Prostate gland (tissue), 2 donors: ENCODE measurements around the gene COL4A3.

ENCODE experiments used
- POLR2A ChIP-seq: fragments of 450-650 bp; IDR thresholded peaks from one replicate; pipeline ENCODE4 v1.6.1; 2016; ENCODE audit warnings: antibody characterized with exemption, mild to moderate bottlenecking
- POLR2AphosphoS5 ChIP-seq: sonication (generic); formaldehyde crosslinking; IDR thresholded peaks from one replicate; pipeline ENCODE4 v1.6.1; 2017; ENCODE audit warnings: antibody characterized with exemption
- TF ChIP-seq, protein P1 (sequence below), 4 experiments: fragments of 200-600 bp in 2 of 4; fragments of 450-650 bp in 2 of 4; sonication (generic) in 2 of 4; IDR thresholded peaks; 1 replicate in 3 of 4; 2 replicates in 1 of 4; pipeline ENCODE4 v1.5.1; 2016 to 2019; ENCODE audit warnings: antibody characterized with exemption in 4 of 4, mild to moderate bottlenecking in 2 of 4, moderate library complexity in 2 of 4

DNA sequence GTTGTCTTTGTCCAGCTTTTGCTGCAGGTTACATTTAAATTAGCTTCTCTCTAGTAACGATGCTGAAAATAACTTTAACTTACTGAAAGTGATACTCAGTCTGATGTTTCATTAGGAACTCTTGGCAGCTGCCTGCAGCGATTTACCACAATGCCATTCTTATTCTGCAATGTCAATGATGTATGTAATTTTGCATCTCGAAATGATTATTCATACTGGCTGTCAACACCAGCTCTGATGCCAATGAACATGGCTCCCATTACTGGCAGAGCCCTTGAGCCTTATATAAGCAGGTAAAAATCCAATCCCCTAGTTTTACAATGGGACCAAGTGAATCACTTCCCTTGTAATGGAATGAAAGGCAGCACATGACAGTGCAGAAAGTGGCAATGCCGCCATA lies 144.4 kb downstream of the COL4A3 start:
- TF ChIP-seq, protein P1, sequence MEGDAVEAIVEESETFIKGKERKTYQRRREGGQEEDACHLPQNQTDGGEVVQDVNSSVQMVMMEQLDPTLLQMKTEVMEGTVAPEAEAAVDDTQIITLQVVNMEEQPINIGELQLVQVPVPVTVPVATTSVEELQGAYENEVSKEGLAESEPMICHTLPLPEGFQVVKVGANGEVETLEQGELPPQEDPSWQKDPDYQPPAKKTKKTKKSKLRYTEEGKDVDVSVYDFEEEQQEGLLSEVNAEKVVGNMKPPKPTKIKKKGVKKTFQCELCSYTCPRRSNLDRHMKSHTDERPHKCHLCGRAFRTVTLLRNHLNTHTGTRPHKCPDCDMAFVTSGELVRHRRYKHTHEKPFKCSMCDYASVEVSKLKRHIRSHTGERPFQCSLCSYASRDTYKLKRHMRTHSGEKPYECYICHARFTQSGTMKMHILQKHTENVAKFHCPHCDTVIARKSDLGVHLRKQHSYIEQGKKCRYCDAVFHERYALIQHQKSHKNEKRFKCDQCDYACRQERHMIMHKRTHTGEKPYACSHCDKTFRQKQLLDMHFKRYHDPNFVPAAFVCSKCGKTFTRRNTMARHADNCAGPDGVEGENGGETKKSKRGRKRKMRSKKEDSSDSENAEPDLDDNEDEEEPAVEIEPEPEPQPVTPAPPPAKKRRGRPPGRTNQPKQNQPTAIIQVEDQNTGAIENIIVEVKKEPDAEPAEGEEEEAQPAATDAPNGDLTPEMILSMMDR (IDR thresholded peaks at IDR 0.05), result no peak
- no peak for TF ChIP-seq POLR2AphosphoS5
- no peak for TF ChIP-seq POLR2A
